ENCODE measurements around the gene RAPGEF6.

The RAPGEF6 gene

GRCh38 chr5:131533836-131534235 lies 101.2 kb downstream of the RAPGEF6 start:
- TF ChIP-seq, protein P1, sequence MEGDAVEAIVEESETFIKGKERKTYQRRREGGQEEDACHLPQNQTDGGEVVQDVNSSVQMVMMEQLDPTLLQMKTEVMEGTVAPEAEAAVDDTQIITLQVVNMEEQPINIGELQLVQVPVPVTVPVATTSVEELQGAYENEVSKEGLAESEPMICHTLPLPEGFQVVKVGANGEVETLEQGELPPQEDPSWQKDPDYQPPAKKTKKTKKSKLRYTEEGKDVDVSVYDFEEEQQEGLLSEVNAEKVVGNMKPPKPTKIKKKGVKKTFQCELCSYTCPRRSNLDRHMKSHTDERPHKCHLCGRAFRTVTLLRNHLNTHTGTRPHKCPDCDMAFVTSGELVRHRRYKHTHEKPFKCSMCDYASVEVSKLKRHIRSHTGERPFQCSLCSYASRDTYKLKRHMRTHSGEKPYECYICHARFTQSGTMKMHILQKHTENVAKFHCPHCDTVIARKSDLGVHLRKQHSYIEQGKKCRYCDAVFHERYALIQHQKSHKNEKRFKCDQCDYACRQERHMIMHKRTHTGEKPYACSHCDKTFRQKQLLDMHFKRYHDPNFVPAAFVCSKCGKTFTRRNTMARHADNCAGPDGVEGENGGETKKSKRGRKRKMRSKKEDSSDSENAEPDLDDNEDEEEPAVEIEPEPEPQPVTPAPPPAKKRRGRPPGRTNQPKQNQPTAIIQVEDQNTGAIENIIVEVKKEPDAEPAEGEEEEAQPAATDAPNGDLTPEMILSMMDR (conservative IDR thresholded peaks at IDR 0.05; ENCODE audit: control insufficient read depth, insufficient read depth, low read depth, low read length): peak; percentile 8
- DNase-seq (ENCODE audit: low read depth): peak; percentile 3
- no peak overlapping the region for H3K4me3 ChIP-seq (ENCODE audit: control insufficient read depth, low read depth, low read length)

DNA sequence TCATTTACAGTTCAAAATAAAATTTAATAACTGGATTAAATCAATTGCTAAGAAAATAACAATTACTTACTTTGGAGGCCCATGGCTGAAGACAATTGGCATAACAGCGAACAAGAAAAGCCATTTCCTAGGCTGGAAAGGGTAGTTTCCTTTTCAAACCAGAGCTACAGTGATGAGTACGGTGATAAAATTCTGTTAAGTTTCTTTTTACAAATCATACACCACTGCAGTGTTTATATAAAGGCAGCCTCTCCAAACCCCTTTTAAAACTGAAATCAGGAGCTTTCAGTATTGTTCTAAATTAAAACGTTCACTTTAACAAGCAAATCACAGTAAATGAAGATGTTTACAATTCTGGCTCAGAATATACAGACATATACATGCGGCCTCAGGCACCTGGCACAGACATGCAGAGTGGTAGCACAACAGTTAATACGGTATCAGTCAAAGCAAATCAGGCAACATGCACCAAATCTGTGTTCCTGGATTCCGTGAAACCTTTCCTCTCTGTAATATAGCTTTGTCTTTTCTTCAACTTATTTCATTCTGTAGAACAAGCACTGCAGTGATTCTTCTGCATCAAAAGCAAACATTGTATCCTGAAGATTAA lies 102.9 kb downstream of the RAPGEF6 start:
- no peak overlapping the region for H3K4me3 ChIP-seq (ENCODE audit: control insufficient read depth, low read depth, low read length)
- TF ChIP-seq, protein P1 (conservative IDR thresholded peaks at IDR 0.05; ENCODE audit: control insufficient read depth, insufficient read depth, low read depth, low read length): no peak
- peak; percentile 16 for DNase-seq (ENCODE audit: low read depth)

- H3K4me3 ChIP-seq (ENCODE audit: control insufficient read depth, low read depth, low read length): no peak overlapping the region
- DNase-seq (ENCODE audit: low read depth): peak; percentile 10
- TF ChIP-seq, protein P1 (conservative IDR thresholded peaks at IDR 0.05; ENCODE audit: control insufficient read depth, insufficient read depth, low read depth, low read length): no peak
Observed at GRCh38 chr5:131530706-131531331, 104.2 kb downstream of the RAPGEF6 start.

DNA sequence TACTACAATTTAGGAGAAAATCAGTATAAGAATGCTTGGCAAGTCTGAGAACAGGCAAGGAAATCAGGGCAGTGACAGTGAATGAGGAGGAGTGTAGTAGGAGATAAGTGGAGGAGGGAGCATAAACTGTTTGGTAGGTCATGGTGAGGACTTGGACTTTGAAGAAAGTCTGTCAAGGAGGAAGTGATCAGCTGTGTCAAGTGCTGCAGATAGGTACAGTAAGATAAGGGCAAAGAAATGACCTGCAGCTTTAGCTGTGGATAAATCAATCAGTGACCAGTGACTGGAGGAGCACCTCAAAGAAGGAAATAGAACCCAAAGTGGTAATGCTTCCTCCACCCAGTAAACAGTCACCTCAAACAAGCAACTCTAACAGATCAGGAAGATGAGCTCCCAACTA lies 106.3 kb downstream of the RAPGEF6 start:
- no peak for DNase-seq (ENCODE audit: low read depth)
- H3K4me3 ChIP-seq (ENCODE audit: control insufficient read depth, low read depth, low read length): no peak overlapping the region
- TF ChIP-seq, protein P1 (conservative IDR thresholded peaks at IDR 0.05; ENCODE audit: control insufficient read depth, insufficient read depth, low read depth, low read length): no peak

DNA sequence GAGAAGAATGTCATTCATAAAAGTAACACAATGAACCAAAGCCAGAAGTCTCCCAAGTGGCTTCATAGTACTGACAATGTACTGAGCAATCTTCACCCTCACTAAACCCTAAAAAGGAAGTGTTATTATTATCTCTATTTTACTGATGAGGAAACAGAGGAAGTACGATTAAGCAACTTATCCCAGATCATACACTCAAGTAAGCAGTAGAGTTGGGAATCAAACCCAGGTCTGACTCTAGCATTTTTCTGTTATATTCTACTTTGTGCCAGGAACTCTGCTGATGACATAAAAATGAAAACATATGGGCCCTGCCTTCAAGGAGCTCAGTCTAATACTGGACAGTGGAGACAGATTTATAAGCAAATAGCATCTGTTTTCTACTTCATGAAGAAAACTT lies 109.2 kb downstream of the RAPGEF6 start:
- no peak overlapping the region for H3K4me3 ChIP-seq (ENCODE audit: control insufficient read depth, low read depth, low read length)
- peak; percentile 54 for DNase-seq (ENCODE audit: low read depth)
- TF ChIP-seq, protein P1 (conservative IDR thresholded peaks at IDR 0.05; ENCODE audit: control insufficient read depth, insufficient read depth, low read depth, low read length): no peak

DNA sequence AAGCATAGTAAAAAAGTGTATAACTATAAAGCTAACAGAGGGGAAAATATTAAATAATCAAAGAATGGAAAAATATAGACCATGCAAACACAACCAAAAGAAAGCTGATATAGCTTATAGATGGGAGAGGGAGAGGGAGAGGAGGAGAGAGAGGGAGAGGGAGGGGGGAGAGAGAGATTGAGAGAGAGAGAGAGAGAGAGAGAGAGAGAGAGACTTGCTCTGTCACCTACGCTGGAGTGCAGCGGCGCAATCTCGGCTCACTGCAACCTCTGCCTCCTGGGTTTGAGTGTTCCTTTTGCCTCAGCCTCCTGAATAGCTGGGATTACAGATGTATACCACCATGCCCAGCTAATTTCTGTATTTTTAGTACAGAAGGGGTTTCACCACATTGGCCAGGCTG lies 110.6 kb downstream of the RAPGEF6 start:
- no peak overlapping the region for H3K4me3 ChIP-seq (ENCODE audit: control insufficient read depth, low read depth, low read length)
- TF ChIP-seq, protein P1 (conservative IDR thresholded peaks at IDR 0.05; ENCODE audit: control insufficient read depth, insufficient read depth, low read depth, low read length): no peak
- DNase-seq (ENCODE audit: low read depth): no peak

Data from fibroblast of mammary gland (primary cell).